Astrocyte (in vitro differentiated cells and primary cell): ENCODE measurements around the gene ABCB1. TPM values are rescaled to one million over a fixed set of nuclear protein-coding genes. Genes with fewer than 3 reads are reported as not detected.

ENCODE experiments used
- DNase-seq: peaks from one replicate; pipeline ENCODE4 v3.0.0-alpha.2; 2010; ENCODE audit warnings: low read depth
- FAIRE-seq: peaks from 2 replicates; lab custom pipeline; 2011; peaks lifted over from hg19 to GRCh38; lab: Jason Lieb, UNC
- H2AFZ ChIP-seq: 2 replicates; pipeline ENCODE4 v1.6.0; 2012; ENCODE audit warnings: low read depth, low read length, inconsistent platforms
- H3K27ac ChIP-seq: 2 replicates; pipeline ENCODE4 v1.5.1; 2011; ENCODE audit warnings: low read depth, low read length, inconsistent platforms
- H3K27me3 ChIP-seq: 2 replicates; pipeline ENCODE4 v1.6.0; 2011; ENCODE audit warnings: low read length, inconsistent platforms; ENCODE audit not compliant: insufficient read depth
- H3K36me3 ChIP-seq: 2 replicates; pipeline ENCODE4 v1.5.1; 2011; ENCODE audit warnings: low read length, inconsistent platforms; ENCODE audit not compliant: insufficient read depth
- H3K4me1 ChIP-seq: 2 replicates; pipeline ENCODE4 v1.5.1; 2011; ENCODE audit warnings: low read length, inconsistent platforms; ENCODE audit not compliant: insufficient read depth
- H3K4me2 ChIP-seq: 2 replicates; pipeline ENCODE4 v1.6.0; 2012; ENCODE audit warnings: low read length, inconsistent platforms
- H3K4me3 ChIP-seq: 2 replicates; pipeline ENCODE4 v1.5.1; 2011; ENCODE audit warnings: low read depth, mild to moderate bottlenecking, low read length, inconsistent platforms; ENCODE audit not compliant: insufficient read depth
- H3K79me2 ChIP-seq: 2 replicates; pipeline ENCODE4 v1.6.0; 2012; ENCODE audit warnings: mild to moderate bottlenecking, low read length, inconsistent platforms; ENCODE audit not compliant: insufficient read depth
- H3K9ac ChIP-seq: 2 replicates; pipeline ENCODE4 v1.6.0; 2012; ENCODE audit warnings: mild to moderate bottlenecking, low read length, inconsistent platforms
- H3K9me3 ChIP-seq: 2 replicates; pipeline ENCODE4 v1.5.1; 2012; ENCODE audit warnings: low read depth, mild to moderate bottlenecking, low read length, inconsistent platforms; ENCODE audit not compliant: insufficient read depth
- H4K20me1 ChIP-seq: 2 replicates; pipeline ENCODE4 v1.6.0; 2012; ENCODE audit warnings: low read length, inconsistent platforms; ENCODE audit not compliant: insufficient read depth
- H3K27ac Mint-ChIP-seq: one replicate; pipeline ENCODE4 v1.8.0; 2021; ENCODE audit warnings: mild to moderate bottlenecking, mixed read lengths; ENCODE audit not compliant: unreplicated experiment
- H3K27me3 Mint-ChIP-seq: one replicate; pipeline ENCODE4 v1.8.0; 2021; ENCODE audit warnings: low read depth, mixed read lengths; ENCODE audit not compliant: unreplicated experiment
- H3K36me3 Mint-ChIP-seq: one replicate; pipeline ENCODE4 v1.8.0; 2021; ENCODE audit warnings: low read depth, mixed read lengths; ENCODE audit not compliant: unreplicated experiment
- H3K4me1 Mint-ChIP-seq: one replicate; pipeline ENCODE4 v1.8.0; 2021; ENCODE audit warnings: low read depth, mixed read lengths; ENCODE audit not compliant: unreplicated experiment
- H3K4me3 Mint-ChIP-seq: one replicate; pipeline ENCODE4 v1.8.0; 2021; ENCODE audit warnings: mild to moderate bottlenecking, moderate library complexity, mixed read lengths; ENCODE audit not compliant: unreplicated experiment
- H3K9me3 Mint-ChIP-seq: one replicate; pipeline ENCODE4 v1.8.0; 2021; ENCODE audit warnings: mild to moderate bottlenecking, mixed read lengths; ENCODE audit not compliant: unreplicated experiment
- CTCF ChIP-seq: IDR thresholded peaks from 2 replicates; pipeline ENCODE4 v1.5.1; 2011; ENCODE audit warnings: low read depth, mild to moderate bottlenecking, inconsistent platforms, low read length, moderate library complexity; ENCODE audit not compliant: insufficient read depth
- EZH2 ChIP-seq: IDR thresholded peaks from 2 replicates; pipeline ENCODE4 v1.6.1; 2012; ENCODE audit warnings: mild to moderate bottlenecking, low read length, inconsistent platforms; ENCODE audit not compliant: insufficient read depth
- total RNA-seq: library from RNA; stranded (reverse); gene quantifications from 2 replicates; pipeline ENCODE4 v1.2.1, GENCODE V29; 2021

Gene ABCB1
- total RNA-seq, 1 donor from 2014 or later = 0.79 TPM

- H3K4me1 ChIP-seq = no peaks in the 10 kb centered on the region
- no peak overlapping the region for H2AFZ ChIP-seq
- H3K36me3 ChIP-seq = no peaks in the 10 kb centered on the region
- Mint-ChIP-seq H3K27ac (no peak overlapping the region), H3K9me3 (no peaks in the 10 kb centered on the region), H3K4me3 (no peak overlapping the region), H3K27me3 (peaks cover 4% of the 10 kb centered on the region), H3K36me3 (no peaks in the 10 kb centered on the region), H3K4me1 (no peaks in the 10 kb centered on the region)
- no peaks in the 10 kb centered on the region for H3K9me3 ChIP-seq
- no peak overlapping the region for H3K27ac ChIP-seq
- H4K20me1 ChIP-seq = no peaks in the 10 kb centered on the region
- no peak overlapping the region for H3K4me3 ChIP-seq
- no peak overlapping the region for H3K4me2 ChIP-seq
- TF ChIP-seq CTCF (no peak), EZH2 (no peak)
- DNase-seq (no peak), FAIRE-seq (no peak)
- H3K27me3 ChIP-seq = no peaks in the 10 kb centered on the region
- no peaks in the 10 kb centered on the region for H3K79me2 ChIP-seq
- no peak overlapping the region for H3K9ac ChIP-seq
Observed at GRCh38 chr7:87609916-87610315, 9.2 kb upstream of the ABCB1 start.

- no peaks in the 10 kb centered on the region for H3K79me2 ChIP-seq
- DNase-seq (no peak), FAIRE-seq (no peak)
- no peak overlapping the region for H3K27ac ChIP-seq
- no peak overlapping the region for H3K4me3 ChIP-seq
- H3K27me3 Mint-ChIP-seq = peaks cover 4% of the 10 kb centered on the region
- H3K9me3 ChIP-seq = no peaks in the 10 kb centered on the region
- no peak overlapping the region for H3K27ac Mint-ChIP-seq
- H3K36me3 Mint-ChIP-seq = no peaks in the 10 kb centered on the region
- no peaks in the 10 kb centered on the region for H4K20me1 ChIP-seq
- no peak overlapping the region for H3K9ac ChIP-seq
- no peak overlapping the region for H2AFZ ChIP-seq
- no peak for TF ChIP-seq CTCF
- TF ChIP-seq EZH2 = no peak
- no peaks in the 10 kb centered on the region for H3K36me3 ChIP-seq
- no peaks in the 10 kb centered on the region for H3K4me1 Mint-ChIP-seq
- H3K4me3 Mint-ChIP-seq = no peak overlapping the region
- no peaks in the 10 kb centered on the region for H3K4me1 ChIP-seq
- H3K27me3 ChIP-seq = no peaks in the 10 kb centered on the region
- no peaks in the 10 kb centered on the region for H3K9me3 Mint-ChIP-seq
- H3K4me2 ChIP-seq = peak overlapping the region; percentile 7
Observed at GRCh38 chr7:87608431-87608830, 7.7 kb upstream of the ABCB1 start.

DNA sequence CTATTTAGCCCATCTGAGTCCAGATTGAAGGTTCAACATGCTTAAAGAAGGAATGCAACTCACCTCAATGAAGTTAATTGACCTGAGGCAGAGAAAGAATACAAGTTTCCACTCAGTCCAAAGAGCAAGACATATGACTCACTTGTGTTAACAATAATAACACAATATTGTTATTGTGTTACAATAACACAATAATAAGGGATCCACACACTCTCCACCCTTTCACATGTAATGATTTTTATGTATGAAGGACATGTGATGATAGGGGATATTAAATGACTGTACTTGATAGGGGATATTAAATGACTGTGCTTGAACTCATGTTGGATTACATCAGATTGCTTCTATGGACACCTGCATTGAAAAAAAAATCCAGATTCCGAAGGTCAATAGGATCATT is 3.6 kb upstream of the ABCB1 start:
- Mint-ChIP-seq H3K4me3 (no peak overlapping the region), H3K27me3 (peaks cover 31% of the 10 kb centered on the region), H3K27ac (no peak overlapping the region), H3K36me3 (no peaks in the 10 kb centered on the region), H3K4me1 (no peaks in the 10 kb centered on the region), H3K9me3 (no peaks in the 10 kb centered on the region)
- no peak overlapping the region for H2AFZ ChIP-seq
- H3K4me1 ChIP-seq = peaks cover 3% of the 10 kb centered on the region
- peaks cover 4% of the 10 kb centered on the region for H3K27me3 ChIP-seq
- FAIRE-seq = no peak
- H3K27ac ChIP-seq = no peak overlapping the region
- H3K9ac ChIP-seq = no peak overlapping the region
- no peaks in the 10 kb centered on the region for H3K79me2 ChIP-seq
- no peak overlapping the region for H3K4me2 ChIP-seq
- no peaks in the 10 kb centered on the region for H3K36me3 ChIP-seq
- H4K20me1 ChIP-seq = no peaks in the 10 kb centered on the region
- TF ChIP-seq EZH2 (no peak), CTCF (no peak)
- DNase-seq = no peak
- H3K9me3 ChIP-seq = no peaks in the 10 kb centered on the region
- H3K4me3 ChIP-seq = no peak overlapping the region
